ENCODE data around the gene ALPG.

Gene ALPG

DNA sequence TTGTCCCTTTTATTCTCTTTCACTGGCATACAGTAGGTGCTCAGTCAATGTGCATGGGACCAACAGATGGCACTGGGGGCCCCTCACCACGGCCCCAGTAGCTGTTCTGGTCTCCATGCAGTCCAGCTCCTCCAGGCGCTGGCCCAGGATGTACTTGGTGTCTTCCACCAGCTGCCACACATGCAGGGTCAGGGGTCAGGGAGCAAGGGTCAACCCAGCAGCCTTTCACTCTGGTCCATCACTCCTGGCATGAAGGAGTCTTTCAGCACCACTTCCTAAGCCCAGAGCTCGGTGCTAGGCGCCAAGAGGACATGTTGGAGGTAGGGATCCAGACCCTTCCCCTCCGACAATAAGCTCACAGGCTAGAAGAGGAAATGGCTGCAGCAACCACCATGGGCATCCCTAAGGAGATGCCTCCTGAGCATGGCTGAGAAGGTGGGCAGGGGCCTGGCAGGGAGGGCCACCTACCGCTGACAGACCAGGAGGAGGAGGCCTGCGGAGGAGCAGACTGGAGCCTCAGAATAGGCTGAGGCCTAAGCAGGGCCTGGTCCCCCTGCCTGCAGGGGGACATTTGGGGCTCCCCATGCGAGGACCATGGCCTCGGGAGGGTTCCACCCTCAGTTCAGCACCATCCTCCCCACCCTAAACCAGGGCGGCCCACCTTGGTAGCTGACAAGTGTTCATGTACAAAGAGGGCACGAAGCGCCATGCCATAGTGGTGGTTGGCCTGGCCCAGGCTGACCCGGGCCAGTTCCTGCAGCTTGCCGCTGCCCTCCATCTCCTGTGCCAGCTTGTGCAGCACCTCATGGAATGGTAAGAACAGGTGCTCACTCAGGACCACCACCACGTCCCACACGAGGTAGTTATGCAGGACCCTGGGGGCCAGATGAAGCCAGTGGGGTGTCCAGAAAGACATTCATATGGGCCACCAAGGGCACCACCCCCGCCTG lies 10.2 kb downstream of the ALPG start:
- no peak overlapping the region for H3K4me3 ChIP-seq (ENCODE audit: low read depth, low read length)
- TF ChIP-seq, protein P1, sequence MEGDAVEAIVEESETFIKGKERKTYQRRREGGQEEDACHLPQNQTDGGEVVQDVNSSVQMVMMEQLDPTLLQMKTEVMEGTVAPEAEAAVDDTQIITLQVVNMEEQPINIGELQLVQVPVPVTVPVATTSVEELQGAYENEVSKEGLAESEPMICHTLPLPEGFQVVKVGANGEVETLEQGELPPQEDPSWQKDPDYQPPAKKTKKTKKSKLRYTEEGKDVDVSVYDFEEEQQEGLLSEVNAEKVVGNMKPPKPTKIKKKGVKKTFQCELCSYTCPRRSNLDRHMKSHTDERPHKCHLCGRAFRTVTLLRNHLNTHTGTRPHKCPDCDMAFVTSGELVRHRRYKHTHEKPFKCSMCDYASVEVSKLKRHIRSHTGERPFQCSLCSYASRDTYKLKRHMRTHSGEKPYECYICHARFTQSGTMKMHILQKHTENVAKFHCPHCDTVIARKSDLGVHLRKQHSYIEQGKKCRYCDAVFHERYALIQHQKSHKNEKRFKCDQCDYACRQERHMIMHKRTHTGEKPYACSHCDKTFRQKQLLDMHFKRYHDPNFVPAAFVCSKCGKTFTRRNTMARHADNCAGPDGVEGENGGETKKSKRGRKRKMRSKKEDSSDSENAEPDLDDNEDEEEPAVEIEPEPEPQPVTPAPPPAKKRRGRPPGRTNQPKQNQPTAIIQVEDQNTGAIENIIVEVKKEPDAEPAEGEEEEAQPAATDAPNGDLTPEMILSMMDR (IDR thresholded peaks at IDR 0.05; ENCODE audit: low read depth, low read length): no peak
- H3K27me3 ChIP-seq (ENCODE audit: insufficient read depth, low read depth, severe bottlenecking): peaks cover 39% of the 10 kb centered on the region
- no peaks in the 10 kb centered on the region for H3K9me3 ChIP-seq (ENCODE audit: severe bottlenecking)
- no peak for DNase-seq
- no peak overlapping the region for H3K27ac ChIP-seq
- no peaks in the 10 kb centered on the region for H3K36me3 ChIP-seq

DNA sequence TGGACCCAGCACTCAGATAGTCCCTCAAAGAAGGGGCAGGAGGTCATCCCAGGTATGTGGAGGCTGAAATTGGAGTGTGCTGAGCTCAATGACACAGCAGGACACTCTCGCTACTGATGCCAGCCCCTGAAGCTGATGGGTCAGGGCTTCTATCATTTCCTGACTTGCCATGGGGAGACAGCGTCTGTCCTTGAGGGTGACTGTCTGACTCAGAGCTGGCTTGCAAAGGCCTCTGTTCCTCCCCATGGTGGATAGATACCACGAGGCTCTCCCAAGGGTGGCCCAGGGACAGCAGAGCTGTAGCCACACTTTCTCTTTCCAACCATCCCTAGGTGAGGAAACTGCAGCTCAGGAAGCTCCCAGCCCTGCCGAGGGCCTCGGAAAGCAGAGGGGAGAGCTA lies 10.8 kb downstream of the ALPG start:
- Histone ChIP-seq H3K4me3 (ENCODE audit: low read depth, low read length) (no peak overlapping the region), H3K36me3 (no peaks in the 10 kb centered on the region), H3K27ac (no peak overlapping the region)

GRCh38 chr2:232418056-232418455 lies 11.4 kb downstream of the ALPG start:
- TF ChIP-seq, protein P1 (IDR thresholded peaks at IDR 0.05; ENCODE audit: low read depth, low read length): no peak
- H3K27ac ChIP-seq: no peak overlapping the region
- no peak overlapping the region for H3K4me3 ChIP-seq (ENCODE audit: low read depth, low read length)
- H3K9me3 ChIP-seq (ENCODE audit: severe bottlenecking): no peaks in the 10 kb centered on the region
- H3K27me3 ChIP-seq (ENCODE audit: insufficient read depth, low read depth, severe bottlenecking): peaks cover 43% of the 10 kb centered on the region
- H3K36me3 ChIP-seq: no peaks in the 10 kb centered on the region
- DNase-seq: no peak

More for the DNA sequence above, 10.8 kb downstream of the ALPG start:
- TF ChIP-seq, protein P1 (IDR thresholded peaks at IDR 0.05; ENCODE audit: low read depth, low read length): no peak
- DNase-seq: no peak
- peaks cover 41% of the 10 kb centered on the region for H3K27me3 ChIP-seq (ENCODE audit: insufficient read depth, low read depth, severe bottlenecking)
- no peaks in the 10 kb centered on the region for H3K9me3 ChIP-seq (ENCODE audit: severe bottlenecking)

DNA sequence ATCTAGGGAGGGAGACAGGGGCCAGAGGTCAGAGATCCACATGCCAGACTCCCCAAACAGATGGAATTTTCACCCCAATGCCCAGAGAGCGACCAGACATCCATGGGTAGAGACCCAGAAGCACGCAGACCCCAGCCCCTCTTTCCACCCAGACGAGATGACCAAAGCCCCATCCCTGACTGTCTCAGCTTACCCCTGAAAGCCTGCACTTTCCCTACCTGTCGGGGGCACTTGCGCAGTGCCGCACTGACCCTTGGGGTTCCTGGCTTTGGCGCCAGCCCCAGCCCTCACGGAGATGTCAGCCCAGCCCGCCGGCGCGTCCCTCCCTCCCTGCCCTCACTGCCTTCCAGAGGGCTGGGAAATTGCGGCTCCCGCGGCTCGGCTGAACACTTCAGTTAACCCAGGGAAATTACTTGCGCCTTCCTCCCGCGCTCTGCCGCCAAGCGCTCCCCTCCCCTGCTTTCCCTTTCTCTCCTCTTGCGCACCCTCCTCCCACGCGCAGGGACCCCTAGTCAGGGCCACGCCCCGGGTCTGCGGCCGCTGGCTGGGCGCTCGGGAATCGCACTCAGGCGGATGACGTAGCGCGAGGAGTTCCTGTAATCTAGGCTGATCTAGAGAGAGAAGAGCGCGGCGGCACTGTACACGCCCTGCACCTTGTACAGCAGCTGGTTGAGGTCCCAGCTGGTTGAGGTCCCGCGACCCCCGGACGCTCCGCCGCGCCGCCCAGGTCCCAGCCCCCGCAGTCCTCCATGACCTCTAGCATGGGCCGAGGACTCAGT lies 12.0 kb downstream of the ALPG start:
- peak overlapping the region; percentile 46 for H3K4me3 ChIP-seq (ENCODE audit: low read depth, low read length)
- TF ChIP-seq, protein P1 (IDR thresholded peaks at IDR 0.05; ENCODE audit: low read depth, low read length): no peak
- no peak overlapping the region for H3K27ac ChIP-seq
- H3K36me3 ChIP-seq: no peaks in the 10 kb centered on the region
- H3K9me3 ChIP-seq (ENCODE audit: severe bottlenecking): no peaks in the 10 kb centered on the region
- H3K27me3 ChIP-seq (ENCODE audit: insufficient read depth, low read depth, severe bottlenecking): peaks cover 43% of the 10 kb centered on the region
- peak; percentile 55 for DNase-seq

GRCh38 chr2:232419245-232420072 lies 12.8 kb downstream of the ALPG start:
- Histone ChIP-seq H3K4me3 (ENCODE audit: low read depth, low read length) (peak overlapping the region; percentile 46), H3K9me3 (ENCODE audit: severe bottlenecking) (no peaks in the 10 kb centered on the region), H3K36me3 (no peaks in the 10 kb centered on the region), H3K27me3 (ENCODE audit: insufficient read depth, low read depth, severe bottlenecking) (peaks cover 43% of the 10 kb centered on the region), H3K27ac (no peak overlapping the region)
- no peak for DNase-seq
- TF ChIP-seq, protein P1 (IDR thresholded peaks at IDR 0.05; ENCODE audit: low read depth, low read length): no peak
